GM12875 (cell line): ENCODE results near the gene PPP1R15A.
"Not testable (repeated sequence)": the region's sequence is repeated elsewhere in the genome, so short reads cannot be mapped to it uniquely, and the experiment has no call there.

Experiments used
- H3K4me3 ChIP-seq: one replicate; pipeline ENCODE4 v1.5.1; 2011; ENCODE audit warnings: low read depth, low read length, control low read depth
- CTCF ChIP-seq: IDR thresholded peaks from 2 replicates; pipeline ENCODE4 v1.5.1; 2011; ENCODE audit warnings: low read depth, mild to moderate bottlenecking, control low read depth, inconsistent platforms, low read length, moderate library complexity, borderline replicate concordance; ENCODE audit not compliant: insufficient read depth

PPP1R15A gene

GRCh38 chr19:48883726-48884125 lies 11.5 kb downstream of the PPP1R15A start:
- no peak overlapping the region for H3K4me3 ChIP-seq
- no peak for TF ChIP-seq CTCF

- TF ChIP-seq CTCF: no peak
- no peak overlapping the region for H3K4me3 ChIP-seq
Measured at GRCh38 chr19:48887861-48888612, 15.8 kb downstream of the PPP1R15A start.

GRCh38 chr19:48889496-48889895 lies 17.3 kb downstream of the PPP1R15A start:
- H3K4me3 ChIP-seq: not testable (repeated sequence)

GRCh38 chr19:48890551-48890950 lies 18.3 kb downstream of the PPP1R15A start:
- no peak for TF ChIP-seq CTCF

GRCh38 chr19:48895226-48895625 lies 23.0 kb downstream of the PPP1R15A start:
- TF ChIP-seq CTCF: no peak
- H3K4me3 ChIP-seq: no peak overlapping the region

More at GRCh38 chr19:48890551-48890950, 18.3 kb downstream of the PPP1R15A start:
- no peak overlapping the region for H3K4me3 ChIP-seq

- H3K4me3 ChIP-seq: no peak overlapping the region
- TF ChIP-seq CTCF: no peak
Measured at GRCh38 chr19:48896191-48896720, 24.0 kb downstream of the PPP1R15A start.

GRCh38 chr19:48897181-48897580 lies 25.0 kb downstream of the PPP1R15A start:
- no peak overlapping the region for H3K4me3 ChIP-seq
- no peak for TF ChIP-seq CTCF

DNA sequence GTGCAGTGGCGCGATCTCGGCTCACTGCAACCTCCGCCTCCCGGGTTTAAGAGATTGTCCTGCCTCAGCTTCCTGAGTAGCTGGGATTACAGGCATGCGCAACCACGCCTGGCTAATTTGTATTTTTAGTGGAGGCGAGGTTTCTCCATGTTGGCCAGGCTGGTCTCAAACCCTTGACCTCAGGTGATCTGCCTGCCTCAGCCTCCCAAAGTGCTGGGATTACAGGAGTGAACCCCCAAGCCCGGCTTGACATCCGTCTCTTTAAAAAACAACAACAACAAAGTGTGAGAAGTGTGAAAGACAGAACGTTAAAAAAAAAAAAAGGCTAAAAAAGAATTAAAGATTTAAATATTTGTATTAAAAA lies 27.1 kb downstream of the PPP1R15A start:
- not testable (repeated sequence) for H3K4me3 ChIP-seq
